ENCODE results near the gene POLR2A.
"Not testable (repeated sequence)": the region's sequence is repeated elsewhere in the genome, so short reads cannot be mapped to it uniquely, and the experiment has no call there.

POLR2A gene

DNA sequence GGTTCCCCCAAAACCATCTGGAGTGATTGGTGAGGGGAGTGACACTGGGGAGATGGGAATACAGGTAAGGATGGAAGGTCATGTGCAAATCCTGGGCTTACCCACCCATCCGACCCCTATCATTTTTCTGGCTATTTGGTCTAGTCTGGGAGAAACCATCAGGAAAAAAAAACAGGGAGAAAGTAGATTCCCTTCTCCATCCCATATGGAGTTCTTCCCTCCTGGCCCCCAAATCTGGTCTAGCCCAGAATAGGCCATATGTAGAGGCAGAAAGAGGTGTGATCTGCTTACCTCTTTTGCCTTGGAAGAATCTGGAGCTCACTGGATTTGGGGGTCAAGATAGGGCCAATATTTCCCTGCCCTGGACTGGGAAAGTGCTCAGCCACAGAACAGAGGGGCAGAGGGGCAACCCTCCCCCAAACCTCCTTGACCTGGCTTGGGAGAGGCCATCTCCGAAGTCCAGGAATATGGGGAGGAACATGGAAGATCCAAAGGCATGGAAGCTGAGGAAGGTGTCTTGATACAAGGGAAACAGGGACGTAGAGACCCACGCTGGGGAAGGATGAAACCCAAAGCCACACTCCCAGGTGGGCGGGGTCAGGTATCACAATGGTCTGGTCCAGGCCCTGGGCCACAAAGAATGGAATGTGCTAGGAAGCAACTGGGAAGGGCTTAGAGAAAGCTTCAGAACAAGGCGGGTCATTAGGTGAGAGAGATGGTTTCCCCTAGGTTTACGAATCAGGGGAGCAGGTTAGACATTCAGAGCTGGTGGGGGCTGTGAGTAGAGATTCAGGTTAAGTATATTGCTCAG lies 23.1 kb upstream of the POLR2A start:
- DNase-seq (ENCODE audit: low read depth in 3 of 3) = no peak

DNA sequence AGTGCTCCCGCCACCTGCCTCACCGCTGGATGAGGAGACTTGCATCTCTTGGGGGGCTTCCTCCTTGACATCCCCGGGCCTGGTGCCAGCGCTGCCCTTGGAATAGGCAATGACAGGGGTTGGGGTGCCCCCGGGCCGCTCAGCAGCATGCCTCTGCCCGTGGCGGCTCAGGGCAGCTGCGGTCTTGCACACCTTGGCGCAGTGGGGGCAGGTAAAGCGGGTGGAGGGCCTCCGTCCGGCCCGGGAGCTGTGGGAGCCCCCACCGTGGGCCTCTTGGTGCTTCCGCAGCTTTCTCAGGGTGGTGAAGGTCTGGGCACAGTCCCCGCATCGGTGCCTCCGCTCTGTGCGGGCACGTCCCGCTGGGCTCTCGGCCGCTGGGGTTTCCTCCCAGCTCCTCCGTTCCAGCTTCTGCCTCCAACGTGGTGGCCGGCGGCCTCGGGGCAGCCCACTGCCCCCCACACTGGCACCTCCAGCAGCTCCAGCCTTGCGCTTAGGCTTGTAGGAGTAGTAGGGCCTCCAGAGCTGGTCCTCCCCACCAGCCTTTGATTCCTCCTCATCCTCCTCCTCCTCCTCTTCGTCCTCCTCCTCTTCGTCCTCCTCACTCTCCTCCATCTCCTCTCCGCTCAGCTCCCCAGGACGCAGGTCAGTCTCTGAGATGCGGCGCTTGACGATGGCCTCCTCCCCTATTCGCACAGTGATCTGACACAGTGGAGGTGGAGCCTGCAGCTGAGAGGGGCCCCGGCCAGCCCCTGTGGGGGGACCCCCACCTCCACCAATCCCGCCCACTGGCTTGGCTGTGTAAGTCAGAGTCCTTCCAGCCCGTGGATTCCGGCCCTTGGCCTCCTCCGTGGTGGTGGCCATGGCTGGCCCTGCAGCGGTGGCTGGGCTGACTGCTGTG lies 21.4 kb upstream of the POLR2A start:
- DNase-seq (ENCODE audit: low read depth in 3 of 3) = no peak

DNA sequence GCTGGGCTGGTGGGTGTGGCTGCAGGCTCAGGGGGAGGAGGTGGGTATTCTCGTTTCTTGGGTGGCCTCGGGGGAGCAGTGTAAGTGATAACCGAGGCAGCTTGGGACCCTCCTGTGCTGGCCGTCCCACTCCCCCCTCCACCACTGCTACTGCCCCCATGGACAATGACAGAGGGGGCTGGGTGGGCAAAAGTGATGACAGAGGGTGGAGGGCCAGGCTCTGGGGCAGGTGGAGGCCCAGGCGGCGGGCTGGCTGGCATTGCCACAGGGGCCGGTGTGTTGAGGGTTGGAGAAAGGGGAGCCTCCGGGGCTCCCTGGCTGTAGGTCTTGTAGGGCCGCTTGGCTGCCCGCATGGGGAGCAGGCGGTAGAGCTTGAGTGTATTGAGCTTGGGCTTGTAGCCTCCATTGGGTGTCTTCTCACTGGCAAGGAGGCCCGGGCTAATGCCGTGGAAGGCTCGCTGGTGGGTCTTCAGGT lies 20.8 kb upstream of the POLR2A start:
- no peak for DNase-seq (ENCODE audit: low read depth in 3 of 3)

DNA sequence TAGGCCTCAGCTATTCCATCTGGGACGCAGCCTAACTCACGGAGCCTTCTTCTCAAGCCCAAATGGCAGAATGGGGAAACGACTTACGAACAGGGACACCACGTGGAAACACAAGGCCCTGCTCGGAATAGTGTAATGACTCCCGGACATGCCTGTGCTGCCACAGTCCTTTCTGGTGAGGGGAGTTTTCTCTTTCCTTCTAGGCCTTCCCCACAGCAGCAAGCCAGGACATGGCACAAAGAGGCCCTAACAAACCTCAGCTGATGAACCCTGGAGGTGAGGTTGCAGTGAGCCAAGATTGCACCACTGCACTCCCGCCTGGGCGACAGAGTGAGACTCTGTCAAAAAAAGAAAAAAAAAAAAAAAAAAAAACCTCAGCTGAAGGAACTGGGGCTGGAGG lies 20.1 kb upstream of the POLR2A start:
- DNase-seq (ENCODE audit: low read depth in 3 of 3) = no peak

DNA sequence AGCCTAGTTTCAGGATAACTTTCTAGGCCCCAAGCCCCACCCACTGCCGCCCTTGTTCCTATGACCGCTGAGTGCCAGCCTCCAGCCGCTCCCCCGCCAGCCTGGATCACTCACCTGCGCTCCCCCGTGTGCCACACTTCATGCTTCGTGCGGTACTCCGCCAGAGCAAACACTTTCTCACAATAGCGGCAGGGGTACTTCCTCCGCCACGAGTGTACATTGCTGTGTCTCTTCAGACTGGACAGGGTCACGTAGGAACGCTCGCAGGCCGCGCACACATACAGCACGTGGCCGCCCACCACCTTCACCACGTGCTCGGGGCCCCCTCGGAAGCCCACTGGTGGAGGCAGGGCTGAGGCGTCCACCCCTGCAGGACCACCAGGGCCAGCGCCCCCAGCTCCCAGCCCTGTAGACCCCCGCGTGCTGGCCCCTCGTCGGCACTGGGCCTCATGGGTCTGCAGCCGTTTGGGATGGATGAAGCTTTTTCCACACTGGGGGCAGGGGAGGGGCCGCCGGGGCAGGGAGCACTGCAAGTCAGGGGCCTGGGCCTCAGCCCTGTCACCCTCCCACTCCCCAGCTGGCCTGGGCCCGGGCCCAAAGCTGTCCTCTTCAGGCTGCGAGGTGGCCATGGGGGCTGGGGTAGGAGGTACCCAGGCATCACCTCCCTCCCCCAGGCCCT lies 18.4 kb upstream of the POLR2A start:
- no peak for DNase-seq (ENCODE audit: low read depth in 3 of 3)

DNA sequence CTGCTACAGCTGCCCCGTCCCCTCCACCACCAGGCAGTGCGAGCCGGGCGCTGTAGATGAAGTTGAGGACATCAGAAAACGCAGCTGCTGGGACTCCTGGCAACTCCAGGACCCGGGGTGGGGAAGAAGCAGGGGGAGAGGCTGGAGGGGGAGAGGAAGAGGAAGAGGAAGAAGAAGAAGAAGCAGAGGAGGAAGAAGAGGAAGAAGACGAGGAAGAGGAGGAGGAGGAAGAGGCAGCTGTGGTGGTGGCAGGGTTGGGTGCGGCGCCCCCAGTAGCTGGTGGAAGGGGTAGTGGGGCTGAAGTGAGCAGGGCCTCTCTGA lies 17.9 kb upstream of the POLR2A start:
- no peak for DNase-seq (ENCODE audit: low read depth in 3 of 3)

DNA sequence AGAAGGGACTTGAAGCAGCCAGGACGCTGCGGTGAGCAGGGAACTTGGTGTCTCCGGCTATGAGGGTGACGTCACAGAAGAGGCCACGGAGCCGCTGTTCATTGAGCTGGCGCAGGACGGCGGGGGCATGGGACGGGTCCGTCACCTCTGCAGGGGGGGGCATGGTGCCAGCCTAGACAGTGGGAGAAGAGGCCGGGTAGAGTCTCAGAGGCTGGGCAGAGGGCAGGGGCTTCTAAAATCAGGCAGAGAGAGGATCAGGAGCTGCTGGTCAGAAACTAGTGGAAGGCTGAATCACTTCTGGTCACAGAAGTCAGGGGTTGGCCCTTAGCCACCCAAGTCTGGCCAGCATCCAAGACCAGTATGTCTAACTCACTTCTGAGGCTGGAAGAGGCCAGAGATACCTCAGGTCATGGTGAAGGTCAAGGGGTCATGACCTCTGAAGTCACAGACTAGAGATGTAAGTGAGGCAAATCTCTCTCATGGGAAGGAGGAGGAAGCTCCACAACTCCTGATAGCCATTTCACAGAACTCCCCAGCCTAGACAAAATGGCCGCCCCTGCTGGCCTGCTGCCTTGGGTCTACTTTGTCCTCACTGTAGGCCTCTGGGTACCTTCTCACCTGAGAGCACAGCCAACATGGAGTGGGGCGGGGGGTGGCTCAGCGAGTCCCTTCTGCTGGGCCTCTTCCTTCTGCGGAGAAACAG lies 17.4 kb upstream of the POLR2A start:
- DNase-seq (ENCODE audit: low read depth in 3 of 3) = no peak

DNA sequence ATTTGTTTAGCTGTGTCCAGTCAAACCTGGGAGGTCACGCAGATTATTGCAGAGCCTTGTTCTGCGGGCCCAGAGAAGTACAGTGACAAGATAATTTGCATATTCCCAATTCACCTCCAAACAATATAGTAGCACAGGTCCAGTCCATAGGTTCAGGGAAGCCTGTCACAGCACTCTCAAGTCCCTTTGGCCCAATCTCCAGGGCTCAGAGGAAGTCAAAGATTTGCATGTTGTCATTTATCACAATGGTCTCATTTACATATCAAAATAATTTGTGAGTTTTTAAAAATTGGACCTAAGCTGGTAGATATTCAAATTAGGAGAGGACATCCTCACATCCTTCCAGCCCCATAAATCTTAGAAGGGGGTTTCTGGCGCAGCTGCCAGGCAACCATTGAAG lies 16.7 kb upstream of the POLR2A start:
- DNase-seq (ENCODE audit: low read depth in 3 of 3) = no peak

DNA sequence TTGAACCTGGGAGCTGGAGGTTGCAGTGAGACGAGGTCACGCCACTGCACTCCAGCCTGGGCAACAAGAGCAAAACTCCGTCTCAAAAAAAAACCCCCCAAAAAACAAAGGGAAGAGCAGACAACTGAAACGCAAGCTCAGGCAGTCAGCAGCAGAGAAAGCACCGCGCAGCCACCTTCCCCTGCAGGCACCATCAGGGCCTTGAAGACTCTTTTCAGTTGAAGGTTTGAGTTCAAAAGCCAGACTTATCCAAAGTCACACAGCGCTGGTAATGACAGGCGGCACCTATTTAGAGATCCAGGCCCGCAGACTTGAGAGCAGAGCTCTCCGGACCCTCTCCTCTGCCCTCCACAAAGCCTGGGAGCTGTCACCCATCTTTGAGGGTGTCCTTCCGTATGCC lies 15.9 kb upstream of the POLR2A start:
- DNase-seq (ENCODE audit: low read depth in 3 of 3) = no peak

DNA sequence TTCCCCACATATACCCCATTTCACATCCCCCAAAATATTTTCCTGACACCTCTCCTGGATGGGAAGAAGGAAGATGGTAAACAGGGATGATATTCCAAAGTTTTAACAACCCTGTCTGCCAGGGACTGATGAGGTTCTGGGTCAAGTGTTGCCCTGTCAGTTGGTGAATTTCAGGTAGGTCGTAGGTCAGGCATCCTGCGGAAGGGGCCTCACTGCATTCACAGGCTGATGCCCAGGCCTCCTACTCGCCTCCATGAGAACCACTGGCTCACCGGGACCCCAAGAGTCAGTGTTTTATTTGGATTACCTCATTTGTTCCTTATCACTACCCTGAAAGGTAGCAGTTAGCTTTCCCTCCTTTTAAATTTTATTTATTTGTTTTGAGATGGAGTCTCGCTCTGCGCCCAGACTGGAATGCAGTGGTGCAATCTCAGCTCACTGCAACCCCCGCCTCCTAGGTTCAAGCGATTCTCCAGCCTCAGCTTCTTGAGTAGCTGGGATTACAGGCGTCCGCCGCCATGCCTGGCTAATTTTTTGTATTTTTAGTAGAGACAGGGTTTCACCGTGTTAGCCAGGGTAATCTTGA lies 15.3 kb upstream of the POLR2A start:
- DNase-seq (ENCODE audit: low read depth in 3 of 3) = no peak

DNA sequence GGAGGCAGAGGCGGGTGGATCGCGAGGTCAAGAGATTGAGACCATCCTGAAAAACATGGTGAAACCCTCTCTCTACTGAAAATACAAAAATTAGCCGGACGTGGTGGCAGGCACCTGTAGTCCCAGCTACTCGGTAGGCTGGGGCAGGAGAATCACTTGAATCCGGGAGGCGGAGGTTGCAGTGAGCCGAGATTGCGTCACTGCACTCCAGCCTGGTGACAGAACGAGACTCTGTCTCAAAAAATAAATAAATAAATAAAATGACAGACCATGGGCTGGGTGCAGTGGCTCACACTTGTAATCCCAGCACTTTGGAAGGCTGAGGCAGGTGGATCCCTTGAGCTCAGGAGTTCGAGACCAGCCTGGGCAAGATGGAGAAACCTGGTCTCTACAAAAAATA lies 14.3 kb upstream of the POLR2A start:
- not testable (repeated sequence) for DNase-seq (ENCODE audit: low read depth in 3 of 3)

DNA sequence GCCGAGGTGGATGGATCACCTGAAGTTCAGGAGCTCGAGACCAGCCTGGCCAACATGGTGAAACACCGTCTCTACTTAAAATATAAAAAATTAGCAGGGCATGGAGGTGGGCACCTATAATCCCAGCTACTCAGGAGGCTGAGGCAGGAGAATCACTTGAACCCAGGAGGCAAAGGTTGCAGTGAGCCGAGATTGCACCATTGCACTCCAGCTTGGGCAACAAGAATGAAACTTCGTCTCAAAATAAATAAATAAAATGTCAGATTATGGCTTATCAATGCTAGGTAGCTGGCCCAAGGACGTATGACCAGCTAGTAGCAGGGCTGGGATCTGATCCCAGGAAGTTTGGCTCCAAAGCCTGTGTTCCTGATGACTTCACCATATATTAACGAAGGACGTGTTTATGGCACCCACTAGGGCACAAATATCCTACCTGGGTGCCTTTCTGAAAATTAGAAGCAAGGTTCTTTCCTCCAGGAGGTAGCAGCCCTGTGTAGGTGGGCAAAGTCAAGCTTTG lies 13.7 kb upstream of the POLR2A start:
- DNase-seq (ENCODE audit: low read depth in 3 of 3) = not testable (repeated sequence)

DNA sequence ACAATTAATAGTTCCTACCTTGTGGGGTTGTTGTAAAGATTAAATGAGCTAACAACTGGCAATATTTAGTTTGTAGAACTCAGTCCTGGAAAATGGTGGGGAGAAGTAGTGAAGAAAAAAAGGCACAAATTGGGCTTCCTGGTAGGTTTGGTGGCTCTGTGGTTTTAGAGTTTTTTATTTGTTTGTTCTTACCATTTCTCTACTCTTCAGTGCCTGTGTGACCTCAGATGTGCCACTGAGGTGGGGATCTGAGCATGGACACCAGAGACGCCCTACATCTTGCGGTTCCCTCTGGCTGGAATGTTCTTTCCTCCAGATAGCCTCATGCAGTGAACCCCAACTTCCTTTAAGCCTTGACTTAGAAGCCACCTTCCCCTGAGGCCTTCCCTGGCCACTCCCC lies 12.4 kb upstream of the POLR2A start:
- DNase-seq (ENCODE audit: low read depth in 3 of 3) = no peak

DNA sequence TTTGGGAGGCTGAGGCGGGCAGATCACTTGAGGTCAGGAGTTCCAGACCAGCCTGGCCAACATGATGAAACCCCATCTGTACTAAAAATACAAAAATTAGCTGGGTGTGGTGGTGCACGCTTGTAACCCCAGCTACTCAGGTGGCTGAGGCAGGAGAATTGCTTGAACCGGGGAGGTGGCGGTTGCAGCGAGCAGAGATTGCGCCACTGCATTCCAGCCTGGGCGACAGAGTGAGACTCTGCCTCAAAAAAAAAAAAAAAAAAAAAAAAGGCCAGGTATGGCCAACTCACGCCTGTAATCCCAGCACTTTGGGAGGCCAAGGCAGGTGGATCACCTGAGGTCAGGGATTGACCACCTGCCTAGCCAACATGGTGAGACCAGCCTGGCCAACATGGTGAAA lies 9.4 kb upstream of the POLR2A start:
- not testable (repeated sequence) for DNase-seq (ENCODE audit: low read depth in 3 of 3)

DNA sequence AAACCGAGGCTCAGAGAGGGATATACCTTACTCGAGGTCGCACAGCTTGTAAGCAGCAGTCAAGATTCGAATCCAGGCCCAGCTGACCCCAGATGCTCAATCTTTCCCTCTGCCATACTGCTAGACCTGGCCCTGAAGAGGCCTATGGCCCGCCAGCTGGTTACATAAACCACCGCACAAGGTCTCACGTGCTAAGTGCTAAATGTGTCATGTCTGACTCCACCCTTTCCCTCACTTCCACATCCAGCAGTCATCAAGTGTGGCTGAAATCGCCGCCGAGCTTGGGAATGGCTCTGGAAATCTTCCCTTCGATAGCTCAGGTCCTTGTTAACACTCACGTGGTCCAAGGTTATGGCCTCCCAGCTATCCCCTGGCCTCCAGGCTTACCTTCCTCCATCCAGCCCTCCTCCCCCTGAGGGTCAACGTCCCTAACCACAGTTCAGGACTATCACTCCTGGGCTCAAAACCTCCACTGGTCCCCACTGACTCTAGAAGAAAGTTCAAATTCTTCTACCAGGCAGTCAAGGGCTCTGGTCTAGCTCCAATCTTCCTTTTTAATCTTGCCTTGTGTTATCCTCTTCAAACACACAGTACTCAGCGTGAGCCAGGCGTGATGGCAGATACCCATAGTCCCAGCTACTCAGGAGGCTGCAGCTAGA lies 8.3 kb upstream of the POLR2A start:
- DNase-seq (ENCODE audit: low read depth in 3 of 3) = no peak

DNA sequence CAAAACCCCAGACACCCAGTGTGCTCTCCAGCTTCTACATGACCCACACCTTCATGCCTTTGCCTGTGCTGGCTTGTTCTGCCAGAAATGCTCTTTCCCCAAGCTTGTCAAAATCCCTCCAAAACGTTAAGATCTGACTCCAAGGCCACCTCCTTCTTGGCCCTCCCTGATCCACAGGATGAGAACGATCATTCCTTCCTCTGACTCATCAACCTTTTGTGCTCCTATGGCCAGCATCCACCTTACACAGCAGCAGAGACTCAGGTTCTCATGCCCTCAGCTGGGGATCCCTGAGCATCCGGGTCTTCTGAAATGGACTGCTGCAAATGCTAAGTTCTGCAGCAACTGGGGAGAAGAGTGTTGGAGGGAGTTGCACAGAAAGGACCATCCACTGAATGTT lies 7.7 kb upstream of the POLR2A start:
- DNase-seq (ENCODE audit: low read depth in 3 of 3) = no peak

DNA sequence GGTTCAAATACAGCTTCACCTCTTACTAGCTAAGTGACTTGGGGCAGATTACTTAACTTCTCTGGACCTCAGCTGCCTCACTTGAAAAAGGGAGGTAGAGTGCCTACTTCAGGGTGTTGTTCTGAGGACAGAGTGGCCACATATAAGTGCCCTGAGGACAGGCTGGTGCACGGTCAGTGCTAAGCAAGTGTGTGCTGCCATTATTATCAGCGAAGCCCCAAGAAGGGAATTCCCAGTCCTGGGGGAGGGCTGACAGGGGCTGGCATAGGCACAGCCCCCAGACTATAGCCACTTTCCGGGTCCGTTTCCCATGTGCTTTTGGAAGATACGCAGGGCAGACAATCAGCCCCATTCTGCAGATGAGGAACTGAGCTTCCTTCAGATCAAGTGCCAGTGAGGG lies 7.2 kb upstream of the POLR2A start:
- no peak for DNase-seq (ENCODE audit: low read depth in 3 of 3)

DNA sequence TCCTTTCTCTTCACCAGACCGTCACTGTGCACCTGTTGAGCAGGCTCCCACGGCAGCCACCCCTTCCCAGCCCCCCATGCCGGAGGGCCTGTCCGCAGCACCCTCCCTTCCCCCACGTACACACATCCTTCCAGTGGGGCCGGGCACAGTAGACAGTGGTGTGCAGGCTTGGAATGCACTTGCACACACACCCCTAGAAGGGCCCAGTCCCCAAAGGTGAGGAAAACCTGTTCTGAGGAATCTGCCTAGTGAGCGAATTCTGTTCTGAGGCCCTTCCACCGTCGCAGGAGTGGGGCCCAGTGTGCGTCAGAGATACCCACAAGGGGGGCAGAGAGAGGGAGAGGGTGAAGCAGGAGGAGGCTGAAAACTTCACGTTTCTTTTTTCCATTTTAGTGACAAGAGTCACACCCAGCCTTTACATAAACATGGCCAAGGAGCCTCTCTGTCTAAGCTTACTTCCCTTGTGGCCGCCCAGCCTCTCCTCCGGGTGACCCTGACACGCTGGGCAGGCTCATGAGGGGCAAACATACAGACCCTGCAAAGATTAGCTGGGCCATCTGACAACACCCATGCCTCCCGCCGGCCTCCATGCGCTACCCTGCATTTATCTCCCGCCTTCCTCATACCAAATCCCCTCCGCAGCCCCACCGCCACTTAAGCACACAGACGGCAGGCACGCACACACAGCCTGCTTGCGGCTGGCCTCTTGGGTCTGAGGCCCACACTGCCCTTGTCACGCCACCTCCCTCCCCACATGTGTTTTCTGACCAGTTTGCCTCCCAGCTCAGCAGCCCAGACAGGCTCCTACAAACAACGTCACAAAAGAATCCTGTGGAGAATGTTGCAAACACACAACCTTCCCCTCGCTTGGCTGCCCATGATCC lies 6.5 kb upstream of the POLR2A start:
- DNase-seq (ENCODE audit: low read depth in 3 of 3) = no peak

All from stimulated activated CD4-positive, alpha-beta T cell treated with anti-CD3 and anti-CD28 coated beads, TNF-alpha, amount 100 ng/mL, for 24 hours (primary cell).